DMS79 treated with DMSO at 0.1 percent for 48 hours (cell line): ENCODE results near the gene SORCS2.

Source experiments
- DNase-seq: peaks from one replicate; lab custom pipeline; 2025; lab: John Stamatoyannopoulos, UW

SORCS2 gene

DNA sequence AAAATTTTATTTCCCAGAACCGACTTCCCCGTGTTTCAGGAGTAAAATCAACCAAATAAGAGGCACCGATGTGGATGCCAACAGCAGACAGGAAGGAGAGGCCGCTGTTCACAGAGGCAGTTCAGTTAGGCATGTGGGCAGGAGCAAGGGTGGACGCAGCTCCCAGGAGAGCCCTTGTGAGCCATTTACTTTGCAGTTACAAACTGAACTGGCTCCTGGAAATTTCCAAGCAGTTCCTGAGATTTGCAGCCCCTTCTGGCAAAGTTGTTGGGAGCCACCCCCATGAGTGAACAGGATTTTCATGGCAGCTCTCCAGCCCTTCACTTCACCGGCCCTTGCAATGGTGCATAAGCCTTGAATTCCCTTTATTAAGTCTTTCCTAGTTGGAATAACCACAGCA lies 558.2 kb downstream of the SORCS2 start:
- no peak for DNase-seq

DNA sequence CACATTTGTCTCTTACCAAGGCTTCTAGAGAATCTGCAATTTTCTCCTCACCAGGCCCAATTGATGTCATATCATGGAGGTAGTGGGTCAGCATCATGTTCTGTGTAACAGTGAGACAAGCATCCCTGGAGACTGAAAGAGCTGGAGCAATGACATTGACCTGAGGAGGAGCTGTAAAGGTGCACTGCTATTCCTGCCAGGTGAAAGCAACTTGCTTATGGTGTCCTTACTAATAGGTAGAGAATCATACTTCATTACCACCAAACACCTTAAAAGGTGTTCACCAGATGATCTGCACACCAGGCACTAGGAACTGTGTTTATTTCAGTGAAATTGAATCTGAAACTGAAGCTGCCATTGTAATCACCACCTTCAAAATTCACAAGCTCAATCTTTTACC lies 558.6 kb downstream of the SORCS2 start:
- DNase-seq = no peak

DNA sequence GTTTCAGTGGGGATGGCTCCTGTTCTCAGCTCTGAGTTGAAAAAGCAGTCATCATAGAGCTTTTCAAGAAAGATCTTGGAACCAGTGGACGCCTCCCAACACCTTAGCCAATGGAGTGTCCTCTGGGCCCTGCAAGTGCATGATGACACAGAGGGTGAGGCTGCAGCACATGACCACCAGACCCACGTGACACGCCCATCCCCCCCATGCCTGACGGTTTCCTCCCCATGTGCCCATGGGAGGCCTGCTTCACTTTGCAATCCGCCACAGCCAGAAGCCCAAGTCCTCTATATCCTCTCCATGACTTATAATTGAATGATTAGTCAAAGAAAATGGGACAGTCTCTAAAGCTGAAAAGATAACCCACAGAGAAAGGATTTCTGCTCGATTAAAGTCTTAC lies 560.3 kb downstream of the SORCS2 start:
- no peak for DNase-seq

DNA sequence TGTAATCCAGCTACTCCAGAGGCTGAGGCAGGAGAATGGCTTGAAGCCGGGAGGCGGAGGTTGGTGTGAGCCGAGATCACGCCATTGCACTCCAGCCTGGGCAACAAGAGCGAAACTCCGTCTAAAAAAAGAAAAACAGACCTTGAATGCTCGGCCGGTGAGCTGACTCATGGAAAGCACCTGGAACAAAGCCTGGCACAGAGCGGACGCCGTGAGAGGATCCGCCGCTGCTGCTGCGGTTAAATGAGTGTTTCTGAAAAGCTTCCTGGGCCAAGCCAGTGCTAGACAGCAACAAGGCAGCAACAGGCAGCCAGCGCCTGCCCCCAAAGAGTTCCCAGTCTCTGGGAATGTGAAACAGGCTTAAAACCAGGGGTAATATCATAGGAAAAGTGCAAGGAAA lies 560.9 kb downstream of the SORCS2 start:
- DNase-seq = no peak

DNA sequence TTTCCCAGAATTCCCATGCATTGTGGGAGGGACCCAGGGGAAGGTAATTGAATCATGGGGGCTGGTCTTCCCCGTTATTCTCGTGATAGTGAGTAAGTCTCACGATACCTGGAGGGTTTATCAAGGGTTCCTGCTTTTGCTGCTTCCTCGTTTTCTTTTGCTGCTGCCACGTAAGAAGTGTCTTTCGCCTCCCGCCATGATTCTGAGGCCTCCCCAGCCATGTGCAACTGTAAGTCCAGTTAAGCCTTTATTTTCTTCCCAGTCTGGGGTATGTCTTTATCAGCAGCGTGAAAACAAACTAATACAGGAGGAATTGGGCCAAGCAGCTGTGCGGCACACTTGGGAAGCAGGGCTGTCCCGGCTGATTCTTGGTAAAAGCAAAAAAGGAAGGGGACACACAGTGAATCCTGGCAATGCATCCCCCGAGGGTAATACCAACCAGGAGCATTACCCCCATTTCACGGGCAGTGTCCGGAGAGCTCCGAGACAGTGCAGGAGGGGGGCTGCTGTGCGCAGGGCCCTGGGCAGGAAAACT lies 561.7 kb downstream of the SORCS2 start:
- DNase-seq = no peak

DNA sequence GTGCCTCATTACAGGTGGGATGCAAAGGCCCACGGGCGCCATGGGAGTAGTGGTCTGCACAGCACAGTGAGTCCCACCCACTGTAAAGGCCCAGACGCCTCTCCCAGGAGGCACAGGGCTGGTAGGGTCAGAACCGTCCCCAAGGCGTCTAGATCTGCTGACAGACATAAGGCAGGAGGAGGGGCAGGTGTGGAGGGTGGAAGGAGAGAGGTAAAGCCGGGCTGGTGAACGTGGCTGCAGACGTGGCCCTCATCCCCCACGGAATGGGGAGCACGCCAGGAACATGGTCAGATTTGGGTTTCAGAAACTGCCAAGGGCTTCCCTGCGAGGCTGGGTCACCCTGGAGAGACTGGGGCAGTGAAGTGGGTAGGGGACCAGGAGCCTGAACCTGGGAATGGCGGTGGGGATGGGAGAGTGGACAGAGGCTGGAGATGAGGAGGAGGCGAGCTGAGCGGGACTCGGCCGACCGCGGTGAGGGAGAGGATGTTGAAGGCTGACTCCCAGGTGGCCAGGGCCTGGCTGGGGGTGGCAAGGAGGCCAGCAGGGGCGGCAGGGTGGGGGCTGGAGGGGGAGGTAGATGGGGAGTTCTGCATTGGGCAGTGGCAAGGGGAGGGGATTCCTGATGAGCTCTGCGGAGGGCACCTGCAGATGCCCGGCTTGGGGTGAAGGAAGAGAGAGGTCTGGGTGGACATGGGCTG lies 562.4 kb downstream of the SORCS2 start:
- DNase-seq = no peak

DNA sequence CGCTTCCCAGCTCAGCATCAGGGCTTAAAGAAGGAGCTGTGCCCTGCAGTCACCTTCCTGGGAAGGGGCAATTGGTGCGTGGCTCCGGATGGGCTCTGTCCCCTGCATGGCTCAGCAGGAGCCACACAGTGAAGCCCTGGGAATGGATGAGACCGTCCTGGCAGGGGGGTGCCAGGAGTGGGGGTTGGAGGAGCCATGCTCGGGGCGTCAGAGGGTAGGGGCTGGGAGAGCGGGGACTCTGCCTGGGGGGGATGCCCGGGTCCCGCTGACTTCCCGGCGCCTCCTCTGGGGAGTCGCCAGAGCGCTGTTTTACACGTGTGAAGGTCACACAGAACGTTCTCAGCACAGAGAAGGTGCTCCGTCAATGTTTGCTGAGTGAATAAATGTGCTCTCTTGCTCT lies 563.2 kb downstream of the SORCS2 start:
- no peak for DNase-seq

DNA sequence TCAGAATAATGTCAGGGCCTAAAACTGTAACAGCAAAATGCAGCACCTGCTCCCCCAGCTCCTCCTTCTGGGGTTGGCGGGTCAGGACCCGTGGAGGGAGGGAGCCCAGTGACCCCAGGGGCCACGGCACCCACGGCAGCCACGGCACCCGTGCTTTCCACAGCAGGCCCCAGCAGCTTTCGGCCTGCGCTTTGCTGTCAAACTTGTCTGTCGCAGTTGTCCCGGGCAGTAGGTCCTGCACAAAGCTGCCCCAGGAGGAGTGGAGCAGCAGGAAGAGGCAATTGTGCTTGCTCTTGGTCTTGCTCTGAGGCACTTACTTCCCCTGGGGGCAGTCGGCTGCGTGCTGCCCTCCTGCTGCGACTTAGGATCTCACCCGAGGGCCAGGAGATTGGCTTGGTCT lies 563.7 kb downstream of the SORCS2 start:
- no peak for DNase-seq

DNA sequence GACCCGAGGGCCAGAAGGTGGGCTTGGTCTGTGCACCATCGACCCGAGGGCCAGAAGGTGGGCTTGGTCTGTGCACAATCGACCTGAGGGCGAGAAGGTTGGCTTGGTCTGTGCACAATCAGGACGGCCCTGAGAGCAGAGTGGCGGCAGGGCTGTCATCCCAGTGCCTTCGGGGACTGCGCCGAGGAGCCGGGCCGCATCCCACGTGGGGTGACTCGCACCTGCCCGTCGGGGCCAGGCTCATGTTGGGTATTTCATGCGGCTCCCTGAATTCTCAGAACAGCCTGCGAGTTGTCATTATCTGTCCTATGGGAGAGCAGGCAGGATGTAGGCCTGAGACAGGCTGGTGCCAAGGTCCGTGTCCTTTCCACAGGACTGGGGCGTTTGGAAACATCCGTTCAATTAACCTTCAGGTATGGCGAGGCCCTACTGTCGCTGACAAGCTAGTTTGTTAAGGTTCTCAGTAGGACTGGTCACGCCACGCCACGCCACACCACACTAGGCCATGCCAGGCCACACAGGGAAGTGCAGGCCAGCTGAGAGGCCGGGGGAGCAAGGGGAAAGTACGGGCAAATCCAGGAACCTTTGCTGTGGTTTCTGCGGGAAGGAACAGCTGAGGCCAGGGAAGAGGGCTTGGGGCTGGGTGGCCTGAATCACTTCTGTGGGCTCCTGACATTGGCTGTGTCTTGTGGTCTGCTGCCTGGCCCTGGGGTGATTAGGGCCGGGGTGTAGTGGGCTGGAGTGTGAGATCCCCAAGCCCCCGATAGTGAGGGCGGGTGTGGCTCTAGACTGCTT lies 564.4 kb downstream of the SORCS2 start:
- no peak for DNase-seq

DNA sequence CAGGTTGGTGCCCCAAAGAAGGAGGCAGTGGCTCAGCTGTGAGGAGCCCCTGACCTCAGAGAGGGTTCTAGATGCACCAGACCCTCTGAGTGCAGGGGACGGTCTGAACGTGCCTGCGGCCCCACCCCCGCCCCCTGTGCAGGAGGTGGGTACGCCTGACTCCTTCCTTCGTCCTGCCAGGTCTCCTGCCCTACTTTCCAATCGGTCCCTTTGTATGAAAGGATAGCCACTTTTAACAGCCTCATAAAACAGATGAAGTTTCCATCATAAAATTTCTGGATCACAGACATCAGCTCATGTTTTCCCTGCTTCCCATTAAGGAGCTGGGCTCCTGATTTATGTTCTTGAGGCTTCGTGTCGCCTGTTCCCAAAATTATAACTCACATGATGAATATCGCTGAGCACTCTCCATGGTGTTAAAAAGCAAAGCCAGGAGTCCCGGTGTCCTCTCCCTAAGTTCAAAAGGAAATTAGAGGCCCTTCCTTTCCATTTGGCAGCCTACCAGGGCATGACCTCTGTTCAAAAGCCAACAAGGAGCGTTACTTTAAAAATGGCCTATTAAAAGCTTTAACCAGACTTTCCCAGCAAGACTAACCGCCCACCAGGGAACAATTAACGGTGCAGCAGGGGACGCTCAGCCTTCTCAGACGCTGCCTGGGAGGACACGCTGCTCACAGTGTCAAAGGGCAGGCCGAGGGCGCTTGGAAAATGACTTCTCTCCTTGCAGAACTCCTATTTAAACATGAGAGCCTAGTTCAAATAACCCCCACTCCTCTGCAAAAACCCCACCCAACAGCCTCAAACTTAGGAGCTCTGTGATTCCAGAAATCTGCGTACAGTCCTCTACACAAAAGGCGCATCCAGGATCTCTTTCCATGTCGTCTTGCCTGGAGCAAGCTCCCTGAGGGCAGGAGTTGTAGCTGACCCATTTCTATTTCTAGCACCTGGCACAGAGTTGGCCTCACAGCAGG lies 565.4 kb downstream of the SORCS2 start:
- no peak for DNase-seq

DNA sequence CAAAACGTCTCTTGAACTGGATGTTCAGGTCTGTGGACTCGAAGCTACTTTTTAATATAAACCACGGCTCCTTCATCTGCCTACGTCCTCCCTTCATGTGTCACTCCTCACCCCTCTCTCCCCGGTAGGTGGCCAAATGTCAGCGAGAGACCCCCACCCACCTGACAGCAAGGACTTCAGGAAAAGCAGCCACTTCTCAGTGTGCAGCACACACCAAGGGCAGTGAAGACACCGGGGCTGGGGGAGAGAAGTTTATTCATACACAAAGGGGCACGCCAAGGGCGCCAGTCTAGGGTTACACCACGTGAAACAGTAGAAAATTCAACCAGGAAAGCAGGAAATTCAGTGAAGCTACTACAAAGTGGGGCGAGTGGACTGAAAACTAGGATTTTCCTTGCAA lies 566.1 kb downstream of the SORCS2 start:
- no peak for DNase-seq

DNA sequence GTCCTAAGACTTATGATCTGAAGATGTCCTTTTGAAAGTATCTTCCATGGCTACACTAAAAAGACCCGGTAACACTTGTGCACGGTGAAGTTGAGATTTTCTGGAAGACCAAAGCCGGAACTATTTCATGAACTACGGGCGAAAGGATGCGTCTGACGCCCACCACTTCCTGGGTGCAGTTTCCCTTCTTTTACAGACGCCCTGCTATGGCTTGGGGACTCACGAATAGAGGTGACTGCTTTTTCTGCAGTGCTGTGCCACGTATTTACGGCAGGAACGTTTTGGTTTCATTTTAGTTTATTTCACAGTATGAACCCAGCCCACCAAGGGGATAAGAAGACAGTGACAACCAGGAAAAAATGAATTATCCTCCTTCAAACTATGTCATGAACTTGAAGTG lies 566.9 kb downstream of the SORCS2 start:
- no peak for DNase-seq

DNA sequence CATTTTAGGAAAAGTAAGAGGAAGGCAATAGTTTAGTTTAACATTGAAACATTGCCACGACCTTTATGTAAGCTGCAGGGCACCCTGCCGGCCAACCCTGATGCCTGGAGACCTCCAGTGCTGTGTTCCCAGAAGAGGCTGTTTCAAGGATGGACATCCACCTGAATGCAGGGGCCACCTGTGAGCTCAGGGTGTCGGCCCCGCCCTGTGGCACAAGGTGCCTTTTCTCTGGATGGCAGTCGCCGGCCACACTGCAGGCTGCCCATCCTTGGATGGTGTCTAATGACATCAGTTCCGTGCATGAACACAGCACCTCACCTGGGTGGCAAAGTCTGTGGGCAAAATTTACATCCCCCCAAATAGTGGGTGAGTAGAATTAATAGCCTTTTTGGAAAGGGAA lies 567.3 kb downstream of the SORCS2 start:
- DNase-seq = no peak

DNA sequence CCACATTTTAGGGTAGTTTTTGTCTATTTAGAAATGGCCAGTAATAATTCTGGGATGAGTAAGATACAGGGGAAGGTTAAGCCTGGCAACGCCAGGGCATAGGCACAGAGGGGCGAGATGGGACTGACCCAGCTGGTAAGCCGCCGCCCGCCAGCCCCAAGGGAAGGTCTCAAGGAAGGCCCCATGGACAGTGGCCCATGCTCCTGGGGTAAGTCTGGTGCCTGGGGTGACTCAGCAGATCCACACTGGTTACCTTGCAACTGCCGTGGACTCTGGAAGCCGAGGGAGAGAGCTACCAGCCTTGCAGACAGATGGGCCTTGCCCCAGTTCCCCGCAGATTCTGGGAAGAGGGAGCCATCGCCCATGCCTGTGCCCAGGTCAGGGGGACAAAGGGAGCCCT lies 567.9 kb downstream of the SORCS2 start:
- no peak for DNase-seq

DNA sequence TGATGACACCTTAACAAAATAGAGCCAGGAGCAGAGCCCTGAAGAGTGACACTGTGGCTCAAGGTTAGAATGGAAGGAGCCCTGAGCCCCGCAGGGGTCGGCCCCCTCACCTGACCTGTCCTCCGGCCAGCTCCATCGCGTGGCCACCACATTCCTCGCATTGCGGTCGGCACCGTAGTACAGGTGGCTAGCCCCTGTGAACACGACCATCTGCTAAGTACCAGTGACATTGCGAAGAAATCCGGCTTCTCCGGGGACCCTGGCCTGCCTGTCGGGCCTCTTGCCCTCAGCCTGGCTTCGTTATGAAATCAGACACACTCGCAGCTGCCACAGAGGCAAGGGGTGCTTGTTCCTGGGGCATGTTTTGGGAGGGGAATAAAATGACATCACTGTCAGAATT lies 568.4 kb downstream of the SORCS2 start:
- no peak for DNase-seq

DNA sequence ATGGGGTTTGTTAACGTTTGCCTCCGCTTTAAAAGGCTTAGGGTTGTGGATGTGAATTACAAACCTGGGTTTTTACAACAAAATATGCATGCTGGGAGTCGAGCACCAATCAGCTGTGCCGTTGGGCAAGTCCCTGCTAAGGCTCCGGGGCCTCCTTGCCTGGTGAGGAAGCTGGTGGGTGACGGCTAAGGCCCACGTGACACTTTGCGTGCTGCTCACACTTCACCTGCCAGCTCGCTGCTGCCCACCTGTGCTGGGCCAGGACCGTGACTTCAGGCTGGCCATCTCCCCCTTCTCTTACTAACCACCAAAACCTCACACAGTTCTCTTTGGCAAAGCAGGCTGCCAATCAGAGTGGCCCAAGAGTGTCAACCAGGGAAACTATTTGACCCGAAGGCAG lies 569.0 kb downstream of the SORCS2 start:
- no peak for DNase-seq

DNA sequence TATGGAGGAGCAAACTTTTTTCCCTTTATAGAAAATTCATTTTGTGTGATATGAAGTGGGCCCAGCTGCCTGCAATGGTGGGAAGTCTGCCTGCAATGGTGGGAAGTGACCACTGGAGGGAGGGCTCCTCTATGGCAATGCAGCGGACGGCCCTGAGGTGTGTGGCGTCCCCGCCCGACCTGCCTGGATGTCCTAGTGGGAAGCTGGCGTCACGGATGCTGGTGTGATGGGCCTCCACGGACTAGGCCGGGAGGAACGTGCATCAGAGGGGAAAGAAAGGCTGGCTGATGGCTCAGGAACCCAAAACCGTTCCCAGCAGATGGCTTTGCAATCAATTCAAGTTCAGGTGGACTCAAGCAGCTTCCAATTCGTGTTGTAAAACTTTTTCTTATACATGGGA lies 569.4 kb downstream of the SORCS2 start:
- DNase-seq = no peak

DNA sequence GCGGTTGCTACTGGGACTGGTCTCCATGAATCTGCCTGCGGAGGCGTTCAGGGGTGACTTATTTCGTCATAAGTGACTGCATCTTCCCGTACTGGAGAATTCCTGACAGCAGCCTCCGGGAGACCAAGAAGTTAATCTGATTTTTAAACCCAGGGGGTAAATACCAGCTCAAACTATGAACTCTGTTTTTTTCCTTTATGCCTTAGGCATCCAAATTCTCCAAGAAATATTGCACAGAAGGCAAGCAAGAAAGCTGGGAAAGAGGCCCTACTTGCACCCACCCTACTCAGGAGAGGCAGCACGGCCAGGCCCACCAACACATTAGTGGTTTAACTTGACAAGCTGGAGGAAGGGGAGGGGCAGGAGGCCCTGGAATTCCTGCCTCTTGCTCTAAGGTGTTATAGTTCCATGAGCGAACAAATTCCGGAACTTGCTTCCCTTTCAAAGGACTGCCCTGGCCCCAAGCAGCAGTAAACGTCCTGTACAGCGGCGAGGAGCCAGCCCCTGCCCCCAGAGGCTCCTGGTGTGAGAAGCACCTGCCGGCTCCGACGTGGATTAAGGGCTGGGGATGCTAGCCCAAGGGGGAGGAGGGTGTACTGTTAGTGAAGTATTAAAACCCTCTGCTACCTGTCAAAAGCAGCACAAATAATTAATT lies 570.2 kb downstream of the SORCS2 start:
- DNase-seq = no peak

DNA sequence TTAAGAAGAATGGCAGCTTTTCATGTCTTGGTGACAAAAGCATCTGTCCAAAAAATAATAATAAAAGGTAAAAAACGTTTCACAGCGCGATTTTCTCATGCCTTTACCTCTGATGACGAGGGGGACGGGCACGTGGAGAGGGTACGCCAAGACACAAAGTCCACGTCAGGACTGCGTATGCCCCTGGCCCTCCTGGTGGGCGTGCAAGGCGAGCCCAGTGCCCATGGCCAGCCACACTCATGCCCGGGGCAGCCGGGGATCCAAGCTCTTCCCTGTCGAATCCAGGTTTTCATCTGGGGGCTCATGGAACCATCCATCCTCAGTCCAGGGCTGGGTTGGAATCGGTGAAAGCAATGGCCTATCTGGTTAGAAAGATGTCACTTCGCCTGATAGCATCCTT lies 570.8 kb downstream of the SORCS2 start:
- no peak for DNase-seq

DNA sequence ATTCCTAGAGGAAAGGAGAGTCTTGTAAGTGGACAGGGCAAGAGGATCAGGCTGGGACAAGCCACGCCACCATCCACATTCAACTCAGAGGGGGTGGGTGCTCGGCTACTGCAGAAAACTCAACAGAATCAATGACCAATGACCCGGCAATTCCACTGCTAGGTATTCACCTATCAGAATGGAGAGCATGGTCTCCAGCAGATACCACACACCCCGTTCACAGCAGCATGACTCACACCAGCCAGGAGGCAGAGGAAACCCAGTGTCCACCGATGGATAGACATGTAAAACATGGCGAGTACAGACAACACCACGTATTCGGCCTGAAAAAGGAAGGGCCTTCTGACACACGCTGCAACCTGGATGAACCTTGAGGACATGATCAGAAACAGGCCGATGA lies 571.5 kb downstream of the SORCS2 start:
- no peak for DNase-seq

DNA sequence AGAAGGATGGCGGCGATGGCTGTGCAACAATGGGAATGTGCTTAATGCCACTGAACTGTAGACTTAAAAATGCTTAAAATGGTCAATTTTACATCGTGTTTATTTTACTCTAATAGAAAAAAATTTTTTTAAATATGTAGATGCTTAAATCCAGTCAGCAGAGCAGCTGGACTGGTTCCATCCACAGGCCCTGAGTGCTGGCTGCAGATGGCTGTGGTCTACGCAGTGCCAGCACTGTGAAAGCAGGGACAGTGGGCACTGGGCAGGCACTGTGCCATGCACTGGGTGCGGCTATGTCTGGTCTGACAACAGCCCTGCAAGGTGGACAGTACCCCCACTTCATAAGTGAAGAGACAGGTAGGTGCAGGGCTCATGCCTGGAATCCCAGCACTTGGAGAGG lies 572.1 kb downstream of the SORCS2 start:
- DNase-seq = no peak

DNA sequence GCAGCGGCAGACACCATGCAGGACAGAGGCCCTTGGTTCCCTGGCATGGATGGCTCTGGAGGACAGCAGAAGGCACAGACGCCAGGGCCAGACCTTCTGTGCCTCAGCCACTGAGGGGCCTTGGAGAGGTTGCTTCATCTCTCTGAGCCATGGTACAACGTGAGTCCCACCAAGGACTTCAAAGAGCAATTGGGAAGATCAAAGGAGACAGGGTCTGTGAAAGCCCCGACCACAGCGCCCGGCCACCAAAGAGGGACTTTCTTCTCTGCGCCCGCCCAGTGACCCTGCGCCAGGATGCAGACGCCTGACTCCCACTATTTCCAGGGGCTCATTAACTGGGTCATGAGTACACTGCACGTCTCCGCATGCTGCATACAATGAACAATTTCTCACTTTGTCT lies 573.3 kb downstream of the SORCS2 start:
- no peak for DNase-seq
